Measurements from ENCODE around the gene INTS13.
"Not testable (repeated sequence)": the region's sequence is repeated elsewhere in the genome, so short reads cannot be mapped to it uniquely, and the experiment has no call there.

The INTS13 gene

GRCh38 chr12:26935636-26936378 is 2.0 kb downstream of the INTS13 start:
- no peak for DNase-seq (ENCODE audit: low read depth in 3 of 3)

- no peak for DNase-seq (ENCODE audit: low read depth in 3 of 3)
Observed at GRCh38 chr12:26929590-26929989, 8.2 kb downstream of the INTS13 start.

- DNase-seq (ENCODE audit: low read depth in 3 of 3): no peak
Observed at GRCh38 chr12:26928661-26929060, 9.1 kb downstream of the INTS13 start.

GRCh38 chr12:26921886-26922285 is 15.9 kb downstream of the INTS13 start:
- no peak for DNase-seq (ENCODE audit: low read depth in 3 of 3)

- DNase-seq (ENCODE audit: low read depth in 3 of 3): no peak
Observed at GRCh38 chr12:26919216-26919555, 18.6 kb downstream of the INTS13 start.

GRCh38 chr12:26918321-26919215 is 19.2 kb downstream of the INTS13 start:
- no peak for DNase-seq (ENCODE audit: low read depth in 3 of 3)

GRCh38 chr12:26906704-26907103 is 31.1 kb downstream of the INTS13 start:
- DNase-seq (ENCODE audit: low read depth in 3 of 3): no peak

- no peak for DNase-seq (ENCODE audit: low read depth in 3 of 3)
Observed at GRCh38 chr12:26906024-26906423, 31.8 kb downstream of the INTS13 start.

GRCh38 chr12:26903396-26903795 is 34.4 kb downstream of the INTS13 start:
- DNase-seq (ENCODE audit: low read depth in 3 of 3): not testable (repeated sequence)

GRCh38 chr12:26896913-26897312 is 40.9 kb downstream of the INTS13 start:
- no peak for DNase-seq (ENCODE audit: low read depth in 3 of 3)

GRCh38 chr12:26895672-26896071 is 42.1 kb downstream of the INTS13 start:
- no peak for DNase-seq (ENCODE audit: low read depth in 3 of 3)

GRCh38 chr12:26891704-26892103 is 46.1 kb downstream of the INTS13 start:
- no peak for DNase-seq (ENCODE audit: low read depth in 3 of 3)

- DNase-seq (ENCODE audit: low read depth in 3 of 3): no peak
Observed at GRCh38 chr12:26890784-26891183, 47.0 kb downstream of the INTS13 start.

- DNase-seq (ENCODE audit: low read depth in 3 of 3): peak; percentile 67 to 75 (median 75)
Observed at GRCh38 chr12:26884765-26885576, 52.8 kb downstream of the INTS13 start.

- no peak for DNase-seq (ENCODE audit: low read depth in 3 of 3)
Observed at GRCh38 chr12:26880625-26881024, 57.2 kb downstream of the INTS13 start.

GRCh38 chr12:26878661-26879119 is 59.1 kb downstream of the INTS13 start:
- no peak for DNase-seq (ENCODE audit: low read depth in 3 of 3)

- DNase-seq (ENCODE audit: low read depth in 3 of 3): no peak
Observed at GRCh38 chr12:26874501-26875296, 63.1 kb downstream of the INTS13 start.

- DNase-seq (ENCODE audit: low read depth in 3 of 3): no peak
Observed at GRCh38 chr12:26872625-26873024, 65.2 kb downstream of the INTS13 start.

GRCh38 chr12:26871985-26872384 is 65.8 kb downstream of the INTS13 start:
- DNase-seq (ENCODE audit: low read depth in 3 of 3): no peak

GRCh38 chr12:26870491-26871419 is 67.0 kb downstream of the INTS13 start:
- DNase-seq (ENCODE audit: low read depth in 3 of 3): no peak

Data from stimulated activated CD4-positive, alpha-beta T cell treated with anti-CD3 and anti-CD28 coated beads, TNF-alpha, amount 100 ng/mL, for 48 hours (primary cell).